Dermis blood vessel endothelial cell (primary cell): Measurements from ENCODE around the gene SERPINB12. TPM values are rescaled to one million over a fixed set of nuclear protein-coding genes. Genes with fewer than 3 reads are reported as not detected.

Experiments
- DNase-seq: peaks from one replicate; pipeline ENCODE4 v3.0.0; 2010
- total RNA-seq: library from RNA; depleted of rRNA; stranded (reverse); fragments of >200 nt; gene quantifications from 2 replicates; pipeline ENCODE4 v1.2.3, GENCODE V29; 2014

The SERPINB12 gene
- total RNA-seq, 1 donor from 2014 or later: not detected

GRCh38 chr18:63604791-63605567, 62.8 kb downstream of the SERPINB12 start:
- no peak for DNase-seq

GRCh38 chr18:63606526-63606925, 64.4 kb downstream of the SERPINB12 start:
- no peak for DNase-seq

- no peak for DNase-seq
Observed at GRCh38 chr18:63613420-63613819, 71.3 kb downstream of the SERPINB12 start.

- no peak for DNase-seq
Observed at GRCh38 chr18:63617049-63617914, 75.1 kb downstream of the SERPINB12 start.

- no peak for DNase-seq
Observed at GRCh38 chr18:63617915-63618234, 75.7 kb downstream of the SERPINB12 start.

Other genes with a start within 250 kb of the SERPINB12 start
- gene BCL2, start 222.6 kb upstream of the SERPINB12 start, total RNA-seq: 0.88 and 1.4 TPM in 2 replicates
- gene KDSR, start 175.2 kb upstream of the SERPINB12 start, total RNA-seq: 26.5 and 34.9 TPM in 2 replicates
- 55.3 and 59.1 TPM in 2 replicates for gene VPS4B, start 119.9 kb upstream of the SERPINB12 start, total RNA-seq
- gene SERPINB5, start 65.4 kb upstream of the SERPINB12 start, total RNA-seq: 0.05 and 0.51 TPM in 2 replicates
- not detected in 2 replicates for gene SERPINB13, start 45.0 kb downstream of the SERPINB12 start, total RNA-seq
- gene SERPINB4, start 101.9 kb downstream of the SERPINB12 start, total RNA-seq: not detected in 2 replicates
- gene SERPINB3, start 119.5 kb downstream of the SERPINB12 start, total RNA-seq: 0.17 TPM in 1 of 2 replicates, not detected in the other
- gene SERPINB11, start 160.6 kb downstream of the SERPINB12 start, total RNA-seq: not detected in 2 replicates
- gene SERPINB7, start 233.0 kb downstream of the SERPINB12 start, total RNA-seq: 0.05 TPM in 1 of 2 replicates, not detected in the other